Osteoblast (primary cell): ENCODE results near the gene TMPRSS4. TPM values are rescaled to one million over a fixed set of nuclear protein-coding genes. Genes with fewer than 3 reads are reported as not detected.

Experiments used
- DNase-seq: peaks from one replicate; pipeline ENCODE4 v3.0.0; 2011; ENCODE audit warnings: low spot score, mixed read lengths; ENCODE audit not compliant: insufficient read length; ENCODE audit errors: missing footprints
- H2AFZ ChIP-seq: 2 replicates; pipeline ENCODE4 v1.6.0; 2011; ENCODE audit warnings: mild to moderate bottlenecking, low read length
- H3K27ac ChIP-seq: 2 replicates; pipeline ENCODE4 v1.5.1; 2011; ENCODE audit warnings: mild to moderate bottlenecking, low read depth, low read length, moderate library complexity
- H3K27me3 ChIP-seq: 2 replicates; pipeline ENCODE4 v1.6.0; 2012; ENCODE audit warnings: mild to moderate bottlenecking, control low read depth, inconsistent platforms, low read length, moderate library complexity; ENCODE audit not compliant: insufficient read depth
- H3K36me3 ChIP-seq: 2 replicates; pipeline ENCODE4 v1.5.1; 2011; ENCODE audit warnings: mild to moderate bottlenecking, low read length, control low read depth, moderate library complexity; ENCODE audit not compliant: insufficient read depth
- H3K4me1 ChIP-seq: 2 replicates; pipeline ENCODE4 v1.5.1; 2011; ENCODE audit warnings: mild to moderate bottlenecking, low read length, control low read depth, moderate library complexity; ENCODE audit not compliant: insufficient read depth
- H3K4me2 ChIP-seq: 2 replicates; pipeline ENCODE4 v1.6.0; 2011; ENCODE audit warnings: mild to moderate bottlenecking, low read length; ENCODE audit not compliant: insufficient read depth
- H3K4me3 ChIP-seq: fragments of 200-600 bp; sonication (generic); 3 replicates; pipeline ENCODE4 v1.5.1; 2012; ENCODE audit warnings: mild to moderate bottlenecking, low read length, inconsistent platforms; ENCODE audit not compliant: insufficient read depth
- H3K79me2 ChIP-seq: 2 replicates; pipeline ENCODE4 v1.6.0; 2012; ENCODE audit warnings: mild to moderate bottlenecking, low read length, control low read depth, inconsistent platforms; ENCODE audit not compliant: insufficient read depth
- H3K9me3 ChIP-seq: 2 replicates; pipeline ENCODE4 v1.5.1; 2011; ENCODE audit warnings: low read depth, low read length, control low read depth
- H4K20me1 ChIP-seq: 2 replicates; pipeline ENCODE4 v1.6.0; 2012; ENCODE audit warnings: mild to moderate bottlenecking, low read length, control low read depth; ENCODE audit not compliant: insufficient read depth
- CTCF ChIP-seq: IDR thresholded peaks from 2 replicates; pipeline ENCODE4 v1.5.1; 2011; ENCODE audit warnings: mild to moderate bottlenecking, low read depth, low read length, moderate library complexity; ENCODE audit errors: extremely low read depth
- total RNA-seq: library from RNA; depleted of rRNA; stranded (reverse); fragments of >200 nt; gene quantifications from 2 replicates; pipeline ENCODE4 v1.2.3, GENCODE V29; 2012

Gene TMPRSS4
- total RNA-seq, 1 donor, result not detected

DNA sequence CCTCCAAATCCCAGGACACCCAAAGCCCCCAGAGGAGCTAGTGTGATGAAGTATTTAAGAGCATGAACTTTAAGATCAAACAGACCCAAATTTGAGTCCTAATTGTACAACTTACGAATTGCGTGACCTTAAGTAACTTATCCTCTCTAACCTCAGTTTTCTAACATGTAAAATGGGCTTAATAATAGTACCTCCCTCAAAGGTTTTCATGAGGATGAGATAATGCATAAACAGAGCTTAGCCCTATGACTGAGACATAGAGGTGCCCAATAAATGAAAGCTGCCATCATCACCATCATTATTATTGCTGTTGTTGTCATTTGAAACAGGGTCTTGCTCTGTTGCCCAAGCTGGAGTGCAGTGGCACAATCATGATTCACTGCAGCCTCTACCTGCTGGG is 90.4 kb downstream of the TMPRSS4 start:
- Histone ChIP-seq H3K4me1 (no peaks in the 10 kb centered on the region), H3K9me3 (no peaks in the 10 kb centered on the region), H3K36me3 (no peaks in the 10 kb centered on the region), H3K4me3 (no peak overlapping the region), H3K79me2 (no peaks in the 10 kb centered on the region), H3K27ac (no peak overlapping the region), H3K4me2 (no peak overlapping the region), H4K20me1 (no peaks in the 10 kb centered on the region), H2AFZ (no peak overlapping the region), H3K27me3 (peaks cover 7% of the 10 kb centered on the region)
- DNase-seq, result peak; percentile 72
- no peak for TF ChIP-seq CTCF

DNA sequence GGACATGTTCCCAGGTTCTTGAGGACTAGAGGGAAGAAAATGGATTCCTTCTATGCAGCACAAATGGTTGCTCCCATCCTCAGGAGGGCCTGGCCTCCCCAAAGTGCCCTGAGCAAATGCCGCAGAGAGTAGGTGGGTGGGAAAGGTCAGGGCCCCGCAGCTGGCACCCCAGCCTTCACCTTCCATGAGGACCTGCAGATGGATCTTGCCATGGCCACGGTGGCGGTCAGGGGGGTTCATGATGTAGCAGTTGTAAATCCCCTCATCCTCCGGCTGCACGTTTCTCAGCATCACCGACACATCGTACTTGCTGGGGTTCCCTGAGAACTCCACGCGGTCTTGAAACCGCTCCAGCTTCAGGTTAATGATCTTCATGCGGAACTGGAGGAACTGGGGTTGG is 91.0 kb downstream of the TMPRSS4 start:
- Histone ChIP-seq H3K27ac (no peak overlapping the region), H3K4me2 (no peak overlapping the region), H3K27me3 (peaks cover 11% of the 10 kb centered on the region), H3K9me3 (no peaks in the 10 kb centered on the region), H2AFZ (no peak overlapping the region), H4K20me1 (no peaks in the 10 kb centered on the region), H3K36me3 (no peaks in the 10 kb centered on the region), H3K4me3 (no peak overlapping the region), H3K79me2 (no peaks in the 10 kb centered on the region), H3K4me1 (no peaks in the 10 kb centered on the region)
- TF ChIP-seq CTCF, result no peak
- DNase-seq, result peak; percentile 59

DNA sequence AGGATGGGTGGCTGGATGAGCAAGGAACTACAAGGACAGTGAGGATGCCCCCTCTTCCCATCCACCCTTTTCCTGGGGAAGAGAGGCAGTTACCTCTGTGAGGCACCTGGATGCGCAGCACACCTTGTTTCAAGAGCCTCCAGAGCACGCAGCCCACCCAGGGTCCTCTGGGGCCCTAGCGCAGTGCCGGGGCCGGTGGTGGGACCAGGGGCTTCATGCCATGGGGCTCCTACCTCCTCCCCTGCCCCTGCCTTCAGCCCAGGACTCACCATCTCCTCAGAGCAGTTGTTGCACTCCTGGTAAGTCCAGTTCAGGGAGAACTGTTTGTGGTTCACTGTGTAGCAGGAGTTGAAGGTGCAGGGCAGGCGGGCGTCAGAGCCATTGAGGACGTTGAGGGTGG is 91.4 kb downstream of the TMPRSS4 start:
- TF ChIP-seq CTCF, result no peak

DNA sequence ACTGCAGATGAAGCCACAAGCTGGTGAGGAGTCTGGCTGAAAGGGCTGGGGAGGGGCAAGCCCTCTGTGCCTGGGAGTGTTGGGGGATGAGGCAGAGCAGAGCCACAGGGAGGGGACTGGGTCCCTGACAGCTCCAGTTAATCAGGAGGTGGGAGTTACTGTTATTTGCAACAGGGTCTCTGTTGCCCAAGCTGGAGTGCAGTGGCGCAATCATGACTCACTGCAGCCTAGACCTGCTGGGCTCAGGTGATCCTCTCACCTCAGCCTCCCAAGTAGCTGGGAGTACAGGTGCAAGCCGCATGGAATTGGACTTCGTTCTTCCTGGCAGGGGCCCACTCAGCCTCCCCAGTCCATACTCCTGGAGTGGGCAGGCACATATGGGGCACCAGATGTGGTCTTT is 91.9 kb downstream of the TMPRSS4 start:
- Histone ChIP-seq H3K4me3 (no peak overlapping the region), H3K27ac (no peak overlapping the region), H3K9me3 (no peaks in the 10 kb centered on the region), H3K36me3 (no peaks in the 10 kb centered on the region), H3K4me1 (no peaks in the 10 kb centered on the region), H3K4me2 (no peak overlapping the region), H3K27me3 (peaks cover 11% of the 10 kb centered on the region), H2AFZ (no peak overlapping the region), H3K79me2 (no peaks in the 10 kb centered on the region), H4K20me1 (no peaks in the 10 kb centered on the region)
- DNase-seq, result peak; percentile 60
- TF ChIP-seq CTCF, result no peak

More for the DNA sequence above, 91.4 kb downstream of the TMPRSS4 start:
- no peak overlapping the region for H3K4me3 ChIP-seq
- no peaks in the 10 kb centered on the region for H4K20me1 ChIP-seq
- H3K4me1 ChIP-seq, result no peaks in the 10 kb centered on the region
- H3K9me3 ChIP-seq, result no peaks in the 10 kb centered on the region
- no peak overlapping the region for H3K4me2 ChIP-seq
- no peak overlapping the region for H2AFZ ChIP-seq
- no peak overlapping the region for H3K27ac ChIP-seq
- peaks cover 11% of the 10 kb centered on the region for H3K27me3 ChIP-seq
- no peaks in the 10 kb centered on the region for H3K36me3 ChIP-seq
- peak; percentile 35 for DNase-seq
- no peaks in the 10 kb centered on the region for H3K79me2 ChIP-seq
